Endothelial cell (in vitro differentiated cells): ENCODE measurements around the gene EIF1. TPM values are rescaled to one million over a fixed set of nuclear protein-coding genes. Genes with fewer than 3 reads are reported as not detected.
"Not testable (repeated sequence)": the region's sequence is repeated elsewhere in the genome, so short reads cannot be mapped to it uniquely, and the experiment has no call there.

ENCODE experiments used
- DNase-seq: peaks from one replicate; pipeline ENCODE4 v3.0.0; 2021; ENCODE audit warnings: low spot score
- H3K27ac Mint-ChIP-seq: one replicate; pipeline ENCODE4 v1.8.0; 2021; ENCODE audit warnings: mixed read lengths, inconsistent platforms; ENCODE audit not compliant: unreplicated experiment
- H3K27me3 Mint-ChIP-seq: one replicate; pipeline ENCODE4 v1.8.0; 2021; ENCODE audit warnings: mild to moderate bottlenecking, moderate library complexity, mixed read lengths, inconsistent platforms; ENCODE audit not compliant: unreplicated experiment
- H3K36me3 Mint-ChIP-seq: one replicate; pipeline ENCODE4 v1.8.0; 2021; ENCODE audit warnings: mild to moderate bottlenecking, low read depth, mixed read lengths, inconsistent platforms; ENCODE audit not compliant: unreplicated experiment
- H3K4me1 Mint-ChIP-seq: one replicate; pipeline ENCODE4 v1.8.0; 2021; ENCODE audit warnings: mild to moderate bottlenecking, mixed read lengths, inconsistent platforms; ENCODE audit not compliant: unreplicated experiment
- H3K4me3 Mint-ChIP-seq: one replicate; pipeline ENCODE4 v1.8.0; 2021; ENCODE audit warnings: mild to moderate bottlenecking, mixed read lengths, inconsistent platforms; ENCODE audit not compliant: unreplicated experiment
- H3K9me3 Mint-ChIP-seq: one replicate; pipeline ENCODE4 v1.8.0; 2021; ENCODE audit warnings: mixed read lengths, inconsistent platforms; ENCODE audit not compliant: unreplicated experiment
- CTCF ChIP-seq: fragments of 200-600 bp; sonication (generic); IDR thresholded peaks from one replicate; pipeline ENCODE4 v1.5.0; 2021; ENCODE audit warnings: antibody characterized with exemption; ENCODE audit not compliant: unreplicated experiment
- total RNA-seq: library from RNA; stranded (reverse); fragmentation: NEBNext Ultra II Directional; extraction: Animal tissue kit (Norgen Biotek cat#: 25700); gene quantifications from one replicate; pipeline ENCODE4 v1.2.1, GENCODE V29; 2021; ENCODE audit not compliant: unreplicated experiment

The EIF1 gene
- total RNA-seq, 1 donor from 2014 or later, result 569 TPM

GRCh38 chr17:41695134-41695661 lies 6.5 kb downstream of the EIF1 start:
- Mint-ChIP-seq H3K4me1 (peaks cover 7% of the 10 kb centered on the region), H3K36me3 (peaks cover 21% of the 10 kb centered on the region), H3K27ac (no peak overlapping the region), H3K9me3 (no peaks in the 10 kb centered on the region), H3K27me3 (peaks cover 13% of the 10 kb centered on the region), H3K4me3 (no peak overlapping the region)
- no peak for TF ChIP-seq CTCF
- DNase-seq, result no peak

GRCh38 chr17:41695954-41696757 lies 7.5 kb downstream of the EIF1 start:
- peak; percentile 68 for DNase-seq
- H3K36me3 Mint-ChIP-seq, result peaks cover 21% of the 10 kb centered on the region
- no peak overlapping the region for H3K27ac Mint-ChIP-seq
- peaks cover 7% of the 10 kb centered on the region for H3K4me1 Mint-ChIP-seq
- no peaks in the 10 kb centered on the region for H3K9me3 Mint-ChIP-seq
- no peak overlapping the region for H3K4me3 Mint-ChIP-seq
- H3K27me3 Mint-ChIP-seq, result peaks cover 13% of the 10 kb centered on the region
- TF ChIP-seq CTCF, result peak; percentile 84

GRCh38 chr17:41697122-41697962 lies 8.7 kb downstream of the EIF1 start:
- Mint-ChIP-seq H3K36me3 (peaks cover 12% of the 10 kb centered on the region), H3K27me3 (peaks cover 8% of the 10 kb centered on the region), H3K27ac (no peak overlapping the region), H3K4me1 (peaks cover 4% of the 10 kb centered on the region), H3K9me3 (no peaks in the 10 kb centered on the region), H3K4me3 (no peak overlapping the region)
- DNase-seq, result no peak
- TF ChIP-seq CTCF, result no peak

- not testable (repeated sequence) for DNase-seq, H3K27ac Mint-ChIP-seq, H3K27me3 Mint-ChIP-seq, H3K4me3 Mint-ChIP-seq, H3K9me3 Mint-ChIP-seq, H3K36me3 Mint-ChIP-seq
- peaks cover 13% of the 10 kb centered on the region for H3K4me1 Mint-ChIP-seq
Measured at GRCh38 chr17:41700843-41701242, 12.2 kb downstream of the EIF1 start.

GRCh38 chr17:41702712-41703111 lies 14.0 kb downstream of the EIF1 start:
- DNase-seq, result no peak
- no peak for TF ChIP-seq CTCF

More at GRCh38 chr17:41702712-41703111, 14.0 kb downstream of the EIF1 start:
- H3K27ac Mint-ChIP-seq, result no peak overlapping the region
- H3K36me3 Mint-ChIP-seq, result peaks cover 4% of the 10 kb centered on the region
- H3K9me3 Mint-ChIP-seq, result no peaks in the 10 kb centered on the region
- no peaks in the 10 kb centered on the region for H3K27me3 Mint-ChIP-seq
- peaks cover 9% of the 10 kb centered on the region for H3K4me1 Mint-ChIP-seq
- no peak overlapping the region for H3K4me3 Mint-ChIP-seq
